ENCODE measurements around the gene BPI.

Gene BPI

GRCh38 chr20:38316341-38316740 is 12.4 kb downstream of the BPI start:
- no CpG with 5 or more reads among the region's 4 CpGs for WGBS (ENCODE audit: extremely low coverage, insufficient coverage, insufficient read length)
- H3K14ac ChIP-seq (ENCODE audit: low read length) = no peak overlapping the region
- no peak overlapping the region for H3K23ac ChIP-seq (ENCODE audit: low read length)

GRCh38 chr20:38317422-38317821 is 13.5 kb downstream of the BPI start:
- no peak for DNase-seq
- H2AK5ac ChIP-seq (ENCODE audit: low read length) = no peak overlapping the region
- no peaks in the 10 kb centered on the region for H3K27me3 ChIP-seq (ENCODE audit: insufficient read depth, low read length)
- no peaks in the 10 kb centered on the region for H3K79me1 ChIP-seq (ENCODE audit: low read length)
- H3K9ac ChIP-seq (ENCODE audit: low read length) = no peak overlapping the region
- WGBS (ENCODE audit: extremely low coverage, insufficient coverage, insufficient read length) = no CpG with 5 or more reads among the region's 3 CpGs
- no peak overlapping the region for H4K12ac ChIP-seq (ENCODE audit: low read depth, low read length)
- H2BK5ac ChIP-seq (ENCODE audit: low read depth, low read length, poor library complexity) = no peak overlapping the region
- no peak overlapping the region for H3K4ac ChIP-seq (ENCODE audit: low read depth, low read length)
- no peaks in the 10 kb centered on the region for H3K4me1 ChIP-seq (ENCODE audit: control insufficient read depth in 1 of 2, insufficient read depth in 2 of 2, low read length in 2 of 2)
- no peak overlapping the region for H4K8ac ChIP-seq (ENCODE audit: low read depth, low read length)
- H3K4me3 ChIP-seq (ENCODE audit: low read depth, low read length) = no peak overlapping the region
- H2BK120ac ChIP-seq (ENCODE audit: insufficient read depth, low read length, poor library complexity) = no peak overlapping the region
- no peak overlapping the region for H3K4me2 ChIP-seq (ENCODE audit: low read length)
- H3K36me3 ChIP-seq (ENCODE audit: control insufficient read depth in 1 of 2, insufficient read depth in 2 of 2, low read length in 2 of 2) = no peaks in the 10 kb centered on the region
- no peak overlapping the region for H3K23ac ChIP-seq (ENCODE audit: low read length)
- H3K9me3 ChIP-seq (ENCODE audit: insufficient read depth, low read depth, low read length) = peaks cover 2% of the 10 kb centered on the region
- H3K18ac ChIP-seq (ENCODE audit: low read length) = no peak overlapping the region
- no peaks in the 10 kb centered on the region for H3K79me2 ChIP-seq (ENCODE audit: control insufficient read depth, insufficient read depth, low read length, poor library complexity)
- H4K91ac ChIP-seq (ENCODE audit: low read depth, low read length) = no peak overlapping the region
- H3K14ac ChIP-seq (ENCODE audit: low read length) = no peak overlapping the region
- no peak overlapping the region for H3K27ac ChIP-seq (ENCODE audit: low read depth, low read length)
- no peak overlapping the region for H2AFZ ChIP-seq (ENCODE audit: insufficient read depth, low read length, poor library complexity)
- no peak overlapping the region for H2BK12ac ChIP-seq (ENCODE audit: low read length)

More at GRCh38 chr20:38316341-38316740, 12.4 kb downstream of the BPI start:
- no peak overlapping the region for H3K18ac ChIP-seq (ENCODE audit: low read length)
- no peak overlapping the region for H4K12ac ChIP-seq (ENCODE audit: low read depth, low read length)
- H3K4ac ChIP-seq (ENCODE audit: low read depth, low read length) = no peak overlapping the region
- H3K27me3 ChIP-seq (ENCODE audit: insufficient read depth, low read length) = no peaks in the 10 kb centered on the region
- H3K4me2 ChIP-seq (ENCODE audit: low read length) = no peak overlapping the region
- no peaks in the 10 kb centered on the region for H3K79me2 ChIP-seq (ENCODE audit: control insufficient read depth, insufficient read depth, low read length, poor library complexity)
- H3K4me1 ChIP-seq (ENCODE audit: control insufficient read depth in 1 of 2, insufficient read depth in 2 of 2, low read length in 2 of 2) = no peaks in the 10 kb centered on the region
- H3K79me1 ChIP-seq (ENCODE audit: low read length) = no peaks in the 10 kb centered on the region
- no peak overlapping the region for H4K91ac ChIP-seq (ENCODE audit: low read depth, low read length)
- no peaks in the 10 kb centered on the region for H3K36me3 ChIP-seq (ENCODE audit: control insufficient read depth in 1 of 2, insufficient read depth in 2 of 2, low read length in 2 of 2)
- H2AFZ ChIP-seq (ENCODE audit: insufficient read depth, low read length, poor library complexity) = no peak overlapping the region
- no peak overlapping the region for H3K27ac ChIP-seq (ENCODE audit: low read depth, low read length)
- no peak overlapping the region for H2BK120ac ChIP-seq (ENCODE audit: insufficient read depth, low read length, poor library complexity)
- H4K8ac ChIP-seq (ENCODE audit: low read depth, low read length) = no peak overlapping the region
- peaks cover 2% of the 10 kb centered on the region for H3K9me3 ChIP-seq (ENCODE audit: insufficient read depth, low read depth, low read length)
- H2AK5ac ChIP-seq (ENCODE audit: low read length) = no peak overlapping the region
- no peak for DNase-seq
- H3K4me3 ChIP-seq (ENCODE audit: low read depth, low read length) = no peak overlapping the region
- no peak overlapping the region for H2BK12ac ChIP-seq (ENCODE audit: low read length)
- H3K9ac ChIP-seq (ENCODE audit: low read length) = no peak overlapping the region
- no peak overlapping the region for H2BK5ac ChIP-seq (ENCODE audit: low read depth, low read length, poor library complexity)

- no peaks in the 10 kb centered on the region for H3K4me1 ChIP-seq (ENCODE audit: control insufficient read depth in 1 of 2, insufficient read depth in 2 of 2, low read length in 2 of 2)
- H2BK12ac ChIP-seq (ENCODE audit: low read length) = no peak overlapping the region
- H3K36me3 ChIP-seq (ENCODE audit: control insufficient read depth in 1 of 2, insufficient read depth in 2 of 2, low read length in 2 of 2) = no peaks in the 10 kb centered on the region
- no peak overlapping the region for H2AFZ ChIP-seq (ENCODE audit: insufficient read depth, low read length, poor library complexity)
- no peak overlapping the region for H4K12ac ChIP-seq (ENCODE audit: low read depth, low read length)
- no peak overlapping the region for H3K27ac ChIP-seq (ENCODE audit: low read depth, low read length)
- H4K91ac ChIP-seq (ENCODE audit: low read depth, low read length) = no peak overlapping the region
- H3K4me3 ChIP-seq (ENCODE audit: low read depth, low read length) = no peak overlapping the region
- WGBS (ENCODE audit: extremely low coverage, insufficient coverage, insufficient read length) = no CpG with 5 or more reads among the region's 6 CpGs
- H3K27me3 ChIP-seq (ENCODE audit: insufficient read depth, low read length) = no peaks in the 10 kb centered on the region
- no peak overlapping the region for H3K14ac ChIP-seq (ENCODE audit: low read length)
- no peak overlapping the region for H2BK5ac ChIP-seq (ENCODE audit: low read depth, low read length, poor library complexity)
- no peak overlapping the region for H3K4ac ChIP-seq (ENCODE audit: low read depth, low read length)
- DNase-seq = no peak
- H4K8ac ChIP-seq (ENCODE audit: low read depth, low read length) = no peak overlapping the region
- H3K4me2 ChIP-seq (ENCODE audit: low read length) = no peak overlapping the region
- no peak overlapping the region for H2AK5ac ChIP-seq (ENCODE audit: low read length)
- no peaks in the 10 kb centered on the region for H3K79me1 ChIP-seq (ENCODE audit: low read length)
- H3K23ac ChIP-seq (ENCODE audit: low read length) = no peak overlapping the region
- H3K9me3 ChIP-seq (ENCODE audit: insufficient read depth, low read depth, low read length) = peaks cover 2% of the 10 kb centered on the region
- H3K9ac ChIP-seq (ENCODE audit: low read length) = no peak overlapping the region
- H2BK120ac ChIP-seq (ENCODE audit: insufficient read depth, low read length, poor library complexity) = no peak overlapping the region
- H3K18ac ChIP-seq (ENCODE audit: low read length) = no peak overlapping the region
- H3K79me2 ChIP-seq (ENCODE audit: control insufficient read depth, insufficient read depth, low read length, poor library complexity) = no peaks in the 10 kb centered on the region
Observed at GRCh38 chr20:38320221-38320620, 16.3 kb downstream of the BPI start.

GRCh38 chr20:38321959-38322598 is 18.1 kb downstream of the BPI start:
- Histone ChIP-seq H3K18ac (ENCODE audit: low read length) (no peak overlapping the region), H3K23ac (ENCODE audit: low read length) (no peak overlapping the region), H4K12ac (ENCODE audit: low read depth, low read length) (no peak overlapping the region), H2BK5ac (ENCODE audit: low read depth, low read length, poor library complexity) (no peak overlapping the region), H2BK12ac (ENCODE audit: low read length) (no peak overlapping the region), H3K4me3 (ENCODE audit: low read depth, low read length) (no peak overlapping the region), H3K79me1 (ENCODE audit: low read length) (no peaks in the 10 kb centered on the region), H3K27me3 (ENCODE audit: insufficient read depth, low read length) (no peaks in the 10 kb centered on the region), H3K79me2 (ENCODE audit: control insufficient read depth, insufficient read depth, low read length, poor library complexity) (no peaks in the 10 kb centered on the region), H3K14ac (ENCODE audit: low read length) (no peak overlapping the region), H3K9ac (ENCODE audit: low read length) (no peak overlapping the region), H3K9me3 (ENCODE audit: insufficient read depth, low read depth, low read length) (peaks cover 2% of the 10 kb centered on the region), H4K91ac (ENCODE audit: low read depth, low read length) (no peak overlapping the region), H3K4me2 (ENCODE audit: low read length) (no peak overlapping the region), H3K36me3 (ENCODE audit: control insufficient read depth in 1 of 2, insufficient read depth in 2 of 2, low read length in 2 of 2) (no peaks in the 10 kb centered on the region), H3K4me1 (ENCODE audit: control insufficient read depth in 1 of 2, insufficient read depth in 2 of 2, low read length in 2 of 2) (peaks cover 0 to 2% of the 10 kb centered on the region in 2 experiments), H3K4ac (ENCODE audit: low read depth, low read length) (no peak overlapping the region), H2AK5ac (ENCODE audit: low read length) (no peak overlapping the region), H2AFZ (ENCODE audit: insufficient read depth, low read length, poor library complexity) (no peak overlapping the region), H3K27ac (ENCODE audit: low read depth, low read length) (no peak overlapping the region), H4K8ac (ENCODE audit: low read depth, low read length) (no peak overlapping the region), H2BK120ac (ENCODE audit: insufficient read depth, low read length, poor library complexity) (no peak overlapping the region)
- no CpG with 5 or more reads among the region's 5 CpGs for WGBS (ENCODE audit: extremely low coverage, insufficient coverage, insufficient read length)
- DNase-seq = peak; percentile 13 to 70

Measured in trophoblast cell (in vitro differentiated cells and primary cell).